Measurements from ENCODE around the gene DEPP1.
A peak's percentile ranks its signal among the peaks of the same experiment; 100 is the strongest.
"Not testable (repeated sequence)": the region's sequence is repeated elsewhere in the genome, so short reads cannot be mapped to it uniquely, and the experiment has no call there.

The DEPP1 gene, protein sequence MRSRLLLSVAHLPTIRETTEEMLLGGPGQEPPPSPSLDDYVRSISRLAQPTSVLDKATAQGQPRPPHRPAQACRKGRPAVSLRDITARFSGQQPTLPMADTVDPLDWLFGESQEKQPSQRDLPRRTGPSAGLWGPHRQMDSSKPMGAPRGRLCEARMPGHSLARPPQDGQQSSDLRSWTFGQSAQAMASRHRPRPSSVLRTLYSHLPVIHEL

DNA sequence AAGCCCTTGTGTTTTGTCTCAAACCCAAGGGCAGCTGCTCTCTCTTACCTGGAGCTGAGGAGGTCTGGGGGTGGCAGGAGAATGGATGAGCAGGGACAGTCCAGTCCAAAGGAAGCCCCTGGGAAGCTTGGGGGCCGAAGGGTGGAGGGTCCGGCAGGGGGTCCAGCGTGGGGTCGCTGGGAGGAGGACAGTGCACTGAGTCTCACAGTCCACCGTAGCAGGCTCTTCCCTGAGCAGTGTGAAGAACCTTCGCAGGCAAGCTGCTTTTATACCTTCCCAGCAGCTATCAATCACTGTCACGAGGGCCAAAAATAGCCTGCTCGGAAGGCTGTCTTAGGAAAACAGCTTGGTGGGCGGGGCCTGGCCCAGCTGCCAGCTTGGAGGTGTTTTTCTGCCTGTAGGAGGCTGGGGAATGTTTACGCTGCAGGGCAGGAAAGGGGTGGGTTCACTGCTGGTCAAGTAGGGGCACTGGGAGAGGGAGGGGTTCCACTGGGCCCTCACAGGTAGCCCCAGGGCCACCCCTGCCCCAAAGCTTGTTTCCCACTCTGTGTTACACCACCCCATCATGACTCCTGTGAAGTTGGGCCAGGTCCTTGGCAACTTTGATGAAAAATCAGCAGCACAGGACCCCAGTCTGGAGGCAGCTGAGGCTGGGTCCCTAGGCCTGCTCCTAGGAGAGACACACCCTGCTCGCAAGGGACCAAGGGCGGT lies at the start of gene DEPP1:
DEPP1 (minus strand) TSS at position 240 of the 711 bp plus-strand sequence. CDS start 779 bp downstream, outside the sequence.
- DNase-seq, result no peak

DNA sequence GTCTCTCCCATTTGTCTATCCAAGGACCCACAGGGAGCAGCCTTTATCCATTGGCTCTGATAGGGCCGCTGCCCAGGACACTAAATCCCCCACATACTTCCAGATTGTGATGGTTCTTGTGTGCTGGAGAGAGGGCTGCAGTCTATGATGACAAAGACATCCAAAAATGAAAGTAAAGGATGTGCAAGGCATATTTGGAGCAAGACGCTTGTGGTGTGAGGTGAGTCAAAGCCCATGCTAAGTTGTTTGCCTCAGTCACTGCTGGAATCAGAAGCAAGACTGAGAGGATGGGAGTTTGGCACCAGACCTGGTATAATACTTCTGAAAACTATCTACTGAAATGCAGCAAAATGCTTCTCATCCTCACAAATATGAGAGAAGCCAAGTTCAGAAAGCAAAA lies 44.8 kb upstream of the DEPP1 start:
- no peak for DNase-seq

DNA sequence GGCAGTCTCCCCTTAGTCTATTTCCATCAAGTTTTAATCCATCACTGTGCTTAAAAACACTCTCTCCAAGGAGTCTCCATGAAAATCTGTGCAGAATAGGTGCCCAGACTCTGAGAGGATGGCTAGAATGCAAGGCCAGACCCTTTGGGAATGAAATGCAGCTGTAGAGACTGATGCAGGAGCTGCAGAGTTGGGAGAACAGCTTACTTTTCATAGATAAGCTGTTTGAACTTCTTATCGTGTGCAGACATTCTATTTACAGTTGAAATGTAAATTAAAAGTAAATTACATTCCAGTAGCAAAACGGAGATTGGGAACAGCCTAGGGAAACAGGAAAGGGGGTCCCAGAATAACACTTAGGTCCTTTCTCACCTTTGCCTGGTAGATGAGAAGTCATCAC lies 37.0 kb upstream of the DEPP1 start:
- no peak for DNase-seq

DNA sequence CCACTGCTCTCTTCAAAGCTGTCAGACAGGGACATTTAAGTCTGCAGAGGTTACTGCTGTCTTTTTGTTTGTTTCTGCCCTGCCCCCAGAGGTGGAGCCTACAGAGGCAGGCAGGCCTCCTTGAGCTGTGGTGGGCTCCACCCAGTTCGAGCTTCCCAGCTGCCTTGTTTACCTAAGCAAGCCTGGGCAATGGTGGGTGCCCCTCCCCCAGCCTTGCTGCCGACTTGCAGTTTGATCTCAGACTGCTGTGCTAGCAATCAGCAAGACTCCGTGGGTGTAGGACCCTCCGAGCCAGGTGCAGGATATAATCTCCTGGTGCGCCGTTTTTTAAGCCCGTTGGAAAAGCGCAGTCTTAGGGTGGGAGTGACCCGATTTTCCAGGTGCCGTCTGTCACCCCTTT lies 35.9 kb upstream of the DEPP1 start:
- DNase-seq, result not testable (repeated sequence)

DNA sequence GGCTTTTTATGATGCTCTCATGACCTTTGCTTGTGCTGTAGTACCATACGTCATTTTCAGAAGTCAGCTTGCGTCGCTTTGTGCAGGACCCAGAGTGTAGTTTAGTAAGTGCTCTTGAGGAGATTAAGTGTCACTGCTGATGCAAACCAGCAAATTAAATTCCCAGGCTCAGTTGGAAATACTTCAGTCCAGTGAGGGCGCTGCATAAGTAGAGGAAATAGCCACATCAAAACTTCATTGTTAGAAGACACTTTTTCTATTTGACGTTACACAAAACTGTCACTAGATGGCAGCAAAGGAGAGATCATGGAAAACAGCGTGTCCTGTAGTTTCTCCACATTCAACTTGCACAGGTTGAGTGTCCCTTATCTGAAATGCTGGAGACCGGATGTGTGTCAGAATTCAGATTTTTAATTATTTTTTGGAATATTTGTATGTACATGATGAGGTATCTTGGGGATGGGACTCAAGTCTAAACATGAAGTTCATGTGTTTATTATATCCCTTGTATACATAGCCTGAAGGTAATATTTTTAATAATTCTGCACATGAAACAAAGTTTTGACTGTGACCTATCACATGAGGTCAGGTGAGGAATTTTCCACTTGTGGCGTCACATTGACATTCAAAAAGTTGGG lies 30.0 kb upstream of the DEPP1 start:
- DNase-seq, result no peak

DNA sequence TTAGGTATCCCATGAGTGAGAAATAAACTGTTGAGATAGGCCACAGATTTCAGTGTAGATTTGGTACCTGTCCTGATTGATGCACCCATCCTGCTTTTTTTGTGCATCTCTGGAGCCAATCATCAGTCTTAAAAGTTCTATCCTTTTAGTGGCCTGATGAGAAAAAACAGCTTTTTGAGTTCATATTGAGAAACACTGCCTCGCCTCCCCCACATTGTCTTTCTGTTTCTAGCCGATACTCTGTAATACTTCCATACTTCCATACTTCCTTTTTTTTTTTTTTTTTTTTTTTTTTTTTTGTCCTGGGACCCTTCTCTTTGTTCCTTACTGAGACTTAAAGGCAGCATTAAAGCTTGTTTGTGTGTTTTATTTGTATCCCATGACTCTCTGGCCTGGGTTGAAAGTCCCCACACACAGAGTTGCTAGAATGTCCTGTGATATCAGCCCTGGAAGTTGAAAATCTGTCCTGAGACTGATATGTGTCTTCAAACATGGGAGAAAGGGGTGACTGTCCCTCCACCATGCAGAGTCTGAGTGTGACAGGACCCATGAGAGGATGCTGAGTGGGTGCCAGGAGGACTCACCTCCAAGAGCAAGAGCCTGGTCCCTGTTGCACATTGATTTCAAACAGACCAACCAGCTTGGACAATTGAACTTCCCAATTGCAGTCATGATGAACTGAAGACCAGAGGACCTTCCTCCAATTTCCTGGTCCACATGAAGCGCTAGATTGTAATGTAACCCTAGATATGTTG lies 27.8 kb upstream of the DEPP1 start:
- DNase-seq, result no peak

DNA sequence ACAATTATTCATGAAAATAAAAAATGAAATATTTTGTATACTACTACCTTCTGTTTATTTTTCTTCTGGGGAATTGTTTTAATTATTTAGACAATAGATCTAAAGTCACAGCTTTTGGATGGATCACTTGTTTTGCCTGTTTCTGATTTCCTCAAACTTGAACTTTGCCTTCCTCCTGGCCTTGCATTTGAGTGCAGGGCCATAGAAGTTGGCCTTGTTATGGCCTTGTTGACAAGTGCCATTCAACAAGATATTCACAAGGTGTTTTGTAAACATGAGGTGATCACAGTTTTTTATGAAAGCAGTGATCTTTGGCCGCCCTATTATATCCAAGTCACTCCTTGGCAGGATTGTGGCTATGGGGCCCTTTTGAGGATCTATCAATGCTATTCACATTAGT lies 26.7 kb upstream of the DEPP1 start:
- no peak for DNase-seq

DNA sequence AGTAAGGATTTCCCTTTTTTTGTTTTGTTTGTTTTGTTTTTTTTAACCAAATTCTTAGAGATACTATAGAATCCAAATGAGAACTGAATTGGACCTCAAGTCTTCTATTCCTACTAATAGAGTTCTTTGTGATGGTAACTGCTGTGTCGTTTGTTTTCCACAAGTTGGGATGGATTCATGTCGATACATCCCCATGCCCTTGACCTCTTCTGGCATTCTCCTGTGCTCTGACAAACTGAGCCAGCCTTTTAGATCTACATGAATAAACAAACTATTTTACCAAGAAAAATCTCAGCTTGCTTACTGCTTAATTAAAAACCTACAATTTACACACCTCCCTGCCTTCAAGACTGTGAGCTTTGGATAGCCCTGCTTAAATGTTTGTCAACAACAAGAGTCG lies 26.1 kb upstream of the DEPP1 start:
- no peak for DNase-seq

DNA sequence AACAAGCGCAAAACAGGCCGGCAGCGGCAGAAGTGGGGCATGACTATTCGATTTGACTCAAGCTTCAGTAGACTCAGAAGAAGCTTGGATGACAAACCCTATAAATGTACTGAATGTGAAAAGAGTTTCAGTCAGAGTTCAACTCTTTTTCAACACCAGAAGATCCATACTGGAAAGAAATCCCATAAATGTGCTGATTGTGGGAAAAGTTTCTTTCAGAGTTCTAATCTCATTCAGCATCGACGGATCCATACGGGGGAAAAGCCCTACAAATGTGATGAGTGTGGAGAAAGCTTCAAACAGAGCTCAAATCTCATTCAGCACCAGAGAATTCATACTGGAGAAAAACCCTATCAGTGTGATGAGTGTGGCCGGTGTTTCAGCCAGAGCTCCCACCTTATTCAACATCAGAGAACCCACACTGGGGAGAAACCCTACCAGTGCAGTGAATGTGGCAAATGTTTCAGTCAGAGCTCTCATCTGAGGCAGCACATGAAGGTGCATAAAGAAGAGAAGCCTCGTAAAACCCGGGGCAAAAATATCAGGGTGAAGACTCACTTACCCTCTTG lies 24.9 kb upstream of the DEPP1 start:
- DNase-seq, result no peak

DNA sequence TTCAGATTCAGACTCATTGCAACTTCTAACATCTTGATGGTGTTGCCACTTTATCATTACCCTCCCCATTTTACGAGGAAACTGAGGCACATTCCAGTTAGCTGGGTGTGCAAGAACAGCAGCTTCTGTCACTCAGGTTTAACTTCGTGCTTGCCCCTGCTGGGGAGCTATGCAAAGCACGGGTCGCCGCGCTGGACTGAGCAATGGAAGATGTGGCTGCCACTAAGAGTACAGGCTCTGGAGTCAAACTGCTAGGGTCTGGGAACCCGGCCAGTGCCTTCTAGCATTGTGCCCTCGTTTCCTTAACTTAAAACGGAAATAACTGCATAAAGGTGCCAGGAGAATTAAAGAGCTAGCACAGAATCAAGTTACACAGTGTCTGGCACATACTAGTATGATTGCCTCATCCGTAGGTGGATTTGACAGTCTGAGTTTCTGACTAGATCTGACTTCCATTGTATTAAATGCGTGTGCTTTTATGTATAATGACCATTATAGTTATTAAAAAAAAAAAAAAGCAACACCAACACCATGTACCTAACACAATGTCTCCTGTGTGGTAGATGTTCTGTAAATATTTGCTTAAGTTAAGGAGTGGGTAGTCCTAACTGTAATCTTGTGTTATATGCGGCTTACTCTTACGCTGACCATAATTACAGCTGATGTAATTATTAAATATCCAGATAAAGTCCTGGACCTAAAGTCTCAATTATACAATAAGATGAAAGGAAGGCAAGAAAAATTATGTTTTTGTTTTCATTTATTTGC lies 23.0 kb upstream of the DEPP1 start:
- DNase-seq, result peak; percentile 60

DNA sequence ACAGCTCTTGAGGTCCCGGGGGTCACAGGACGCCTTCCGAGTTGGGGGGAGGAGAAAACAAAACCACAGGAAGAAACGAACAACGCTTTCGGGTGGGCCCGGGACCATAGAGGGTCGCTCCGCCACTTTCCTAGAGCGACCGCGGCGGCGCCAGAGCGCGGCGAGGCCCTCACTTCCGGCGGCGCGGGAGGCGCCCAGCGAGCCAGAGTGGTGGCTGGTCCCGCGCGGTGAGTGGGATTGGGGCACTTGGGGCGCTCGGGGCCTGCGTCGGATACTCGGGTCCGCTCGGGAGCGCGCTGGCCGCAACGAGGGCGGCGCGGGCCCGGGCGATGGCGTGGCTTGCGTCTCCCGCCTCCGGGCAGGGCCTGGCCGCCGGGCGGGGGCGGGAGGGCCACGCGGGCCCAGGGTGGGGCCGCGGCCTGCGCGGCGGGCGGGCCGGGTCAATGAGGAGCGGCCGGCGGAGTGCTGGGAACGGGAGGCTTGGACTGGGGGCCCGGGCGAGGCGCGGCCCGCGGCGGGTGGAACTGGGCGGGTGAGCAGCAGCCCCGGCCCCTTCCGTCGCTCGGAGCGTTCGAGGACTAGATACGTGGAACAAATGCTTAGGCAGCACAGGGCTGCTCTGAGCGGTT lies 22.3 kb upstream of the DEPP1 start, which contains the start of gene ZNF22:
ZNF22 (plus strand) TSS at position 172 of the 629 bp plus-strand sequence. CDS start 2,446 bp downstream, outside the sequence.
- DNase-seq, result peak; percentile 78

DNA sequence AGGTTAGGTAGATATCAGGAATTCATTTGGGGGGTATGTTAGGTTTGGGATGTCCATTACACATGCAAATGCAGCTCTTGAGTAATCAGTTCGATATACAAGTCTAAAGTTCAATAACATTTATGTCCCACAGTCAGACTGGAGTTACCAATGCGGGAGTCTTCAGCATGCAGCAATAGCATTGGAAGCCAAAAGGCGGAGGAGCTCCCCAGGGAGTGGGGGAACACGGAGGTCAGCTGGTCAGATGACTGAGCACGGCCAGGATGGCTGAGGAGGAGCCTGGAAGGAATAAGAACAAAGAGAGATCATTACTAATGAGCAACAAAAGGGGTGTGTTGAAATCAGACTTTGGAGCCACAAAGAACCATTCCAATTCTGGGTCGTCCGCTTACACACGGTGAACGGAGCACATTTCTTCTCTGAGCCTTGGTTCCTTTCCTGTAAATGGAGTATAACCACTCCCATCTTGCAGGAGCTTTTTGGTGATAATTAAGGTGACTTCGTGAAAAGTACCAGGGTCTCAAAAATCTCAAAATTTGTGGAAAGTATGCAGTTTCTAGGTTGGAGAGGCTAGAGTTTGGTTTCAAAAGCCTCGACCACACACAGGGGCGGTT lies 21.6 kb upstream of the DEPP1 start:
- DNase-seq, result no peak

DNA sequence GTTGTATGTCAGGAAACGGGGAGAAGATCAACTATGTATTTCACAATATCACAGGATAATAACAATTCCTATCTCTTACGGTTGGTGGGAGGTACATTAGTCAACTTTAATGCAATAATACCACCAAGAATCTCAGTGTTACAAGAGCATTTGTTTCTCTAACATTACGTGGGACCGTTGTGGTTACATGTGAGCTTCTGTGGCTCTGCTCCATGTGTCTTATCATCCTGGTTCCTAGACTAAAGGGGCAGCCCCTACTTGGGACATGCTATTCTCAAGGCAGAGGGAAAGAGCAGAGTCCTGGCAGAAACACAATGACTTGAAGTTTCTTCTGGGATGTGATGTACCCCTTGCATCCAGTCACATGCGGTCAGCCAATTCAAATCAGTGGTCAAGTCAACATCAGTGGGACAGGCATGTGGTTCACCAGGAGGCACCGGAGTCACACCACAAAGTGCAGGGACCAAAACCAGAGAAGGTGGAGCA lies 19.6 kb upstream of the DEPP1 start:
- DNase-seq, result no peak

DNA sequence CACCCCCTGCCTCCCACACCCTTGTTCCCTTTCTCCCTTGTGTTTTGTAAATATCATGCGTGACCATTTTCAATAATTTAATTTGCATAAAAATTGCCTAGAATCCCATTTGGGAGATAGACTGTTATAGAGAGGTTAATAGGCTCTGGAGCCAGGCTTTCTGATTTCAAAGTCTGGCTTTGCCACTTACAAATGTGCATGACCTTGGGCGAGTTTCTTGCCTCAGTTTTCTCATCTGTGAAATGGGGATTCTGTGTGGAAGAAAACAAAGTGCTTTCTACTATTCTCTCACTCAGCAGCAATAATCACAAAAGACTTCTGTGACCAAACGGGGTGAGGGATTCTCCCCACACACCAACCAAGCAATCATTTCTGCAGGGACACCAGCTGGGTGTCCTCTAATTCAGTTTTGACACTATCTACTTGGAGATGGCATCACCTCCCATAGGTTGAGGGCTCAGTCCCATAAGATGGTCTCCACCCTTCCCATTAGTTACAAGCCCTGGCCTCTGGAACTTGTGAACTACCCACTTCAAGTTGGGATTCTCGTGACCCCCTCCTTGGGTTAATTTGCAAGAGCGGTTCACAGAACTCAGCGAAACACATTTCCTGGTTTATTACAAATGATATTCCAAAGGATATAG lies 18.6 kb upstream of the DEPP1 start:
- no peak for DNase-seq

DNA sequence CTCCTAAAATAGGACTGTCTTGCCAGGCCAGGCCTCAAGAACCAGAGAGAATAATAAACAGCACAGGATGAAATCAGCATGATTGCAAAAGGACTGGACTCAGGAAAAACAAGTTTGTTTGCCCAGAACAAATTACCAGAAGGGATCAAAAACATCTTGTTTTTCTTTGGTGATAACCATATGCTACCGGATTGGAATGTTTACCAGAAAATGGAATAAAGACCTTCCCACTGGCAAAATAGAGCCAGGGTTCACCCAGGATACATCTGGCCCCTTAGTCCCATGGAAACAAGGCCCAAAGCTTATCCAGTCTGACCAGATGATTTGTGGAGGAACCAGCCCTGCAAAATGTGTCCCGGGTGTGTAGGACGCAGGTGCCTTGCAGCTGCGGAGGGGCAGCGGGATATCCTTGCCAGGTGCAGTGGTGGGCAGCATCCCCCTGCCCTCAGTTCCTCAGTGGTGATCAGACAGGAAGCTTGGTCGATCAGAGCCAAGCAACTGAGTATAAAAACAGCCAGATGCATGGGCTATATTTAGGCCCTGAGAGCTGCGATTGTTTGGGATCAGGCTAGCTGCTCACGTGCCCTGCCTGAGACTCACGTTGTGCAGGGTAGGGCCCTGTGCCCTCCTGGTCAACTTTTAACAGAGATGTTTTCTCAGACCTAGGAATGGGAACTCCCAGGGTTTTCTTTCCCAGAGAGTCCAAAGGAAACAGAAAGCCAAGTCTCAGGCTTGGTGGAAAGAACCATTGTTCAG lies 17.5 kb upstream of the DEPP1 start:
- no peak for DNase-seq

DNA sequence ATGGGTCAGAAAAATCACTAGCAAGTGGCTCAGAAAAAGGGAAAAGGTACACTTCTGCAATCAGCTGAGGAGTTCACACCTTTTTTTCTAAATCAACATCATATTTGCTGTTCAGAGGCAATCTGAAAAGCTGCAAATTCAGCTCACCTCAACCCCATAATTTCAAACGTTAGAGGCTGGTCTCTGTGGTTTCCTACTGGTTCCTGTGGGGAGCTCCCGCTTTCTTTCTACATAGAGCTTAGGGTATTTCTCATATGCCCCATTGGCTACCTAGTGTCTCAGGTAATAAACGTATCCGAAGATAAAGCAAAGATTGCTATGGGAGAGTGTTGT lies 16.9 kb upstream of the DEPP1 start:
- no peak for DNase-seq

DNA sequence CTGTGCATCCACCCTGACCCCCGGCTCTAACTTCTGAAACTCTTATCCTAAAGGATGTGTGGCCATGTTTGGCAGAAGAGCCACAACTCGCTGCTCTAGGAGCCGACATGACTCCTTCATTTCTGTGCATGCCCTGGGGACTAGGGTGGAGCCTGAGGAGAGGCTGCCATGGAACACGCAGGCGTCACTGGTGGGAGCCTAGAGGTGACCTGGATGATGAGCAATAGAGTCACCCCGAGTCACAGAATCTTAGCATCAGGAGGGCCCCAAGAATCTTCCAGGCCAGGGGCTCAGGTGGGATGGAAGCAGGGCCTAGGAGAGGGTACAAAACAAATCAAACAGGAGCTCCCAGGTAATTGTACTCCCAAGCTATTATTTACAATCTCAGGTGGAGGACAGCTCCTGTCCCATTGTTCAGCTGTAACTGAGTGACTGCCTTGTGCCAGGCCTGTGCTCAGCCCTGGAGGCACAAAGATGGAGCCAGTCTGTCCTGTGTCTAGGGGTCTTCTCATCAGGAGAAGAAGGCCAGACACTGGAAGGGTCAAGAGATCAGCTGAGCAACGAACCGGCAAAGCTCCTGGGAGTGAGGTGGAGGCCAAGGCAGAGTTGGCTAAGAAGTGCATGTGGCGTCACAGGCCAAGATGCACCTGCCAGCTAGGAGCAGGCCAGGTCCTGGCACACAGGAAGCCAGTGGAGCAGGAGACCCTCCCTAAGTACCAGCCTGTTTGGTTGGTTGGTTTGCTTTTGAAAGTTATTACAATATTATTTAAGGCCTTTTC lies 16.3 kb upstream of the DEPP1 start:
- DNase-seq, result no peak

DNA sequence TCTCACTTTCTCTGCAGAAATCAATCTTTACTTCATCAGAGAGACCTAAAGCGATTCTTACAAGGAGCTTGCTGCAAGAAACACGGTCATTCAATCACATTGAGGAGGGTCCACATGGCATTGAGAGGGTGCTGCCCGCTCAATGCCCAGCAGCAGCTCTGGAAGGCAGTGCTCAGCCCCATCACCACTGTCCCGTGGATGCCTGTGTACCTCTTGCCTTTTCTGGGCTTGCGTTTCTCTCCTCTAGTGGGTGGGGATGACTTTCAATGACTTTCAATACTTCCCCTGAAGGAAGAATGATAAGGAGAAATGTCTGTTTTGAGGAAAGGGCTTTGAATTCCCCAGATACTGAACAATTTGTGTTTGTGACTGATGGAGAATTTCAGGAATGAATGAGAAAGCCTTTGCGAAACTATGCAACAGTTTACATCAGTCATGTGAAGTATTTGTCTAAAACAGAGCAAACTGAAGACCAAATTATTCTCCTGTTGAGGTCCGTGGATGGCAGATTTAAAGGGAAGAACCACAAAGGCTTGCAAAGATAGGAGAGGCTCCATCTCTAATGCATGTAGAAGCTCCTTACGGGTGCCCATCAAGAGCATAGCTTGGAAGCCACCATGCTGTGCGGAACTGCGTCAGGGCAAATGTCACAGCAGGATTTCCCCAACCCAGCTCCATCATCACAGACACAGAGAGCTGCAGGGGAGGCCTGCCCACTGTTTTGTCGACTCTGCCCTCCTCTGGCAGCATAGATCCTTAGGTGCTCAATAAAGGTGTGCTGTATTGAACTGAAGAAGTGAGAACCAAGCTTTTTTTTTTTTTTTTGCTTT lies 15.5 kb upstream of the DEPP1 start:
- no peak for DNase-seq

Data from activated T-cell treated with anti-CD3 and anti-CD28 coated beads, Interleukin-2, amount 50 U/mL, for 1 hour (primary cell).